ENCODE measurements around the gene AGTRAP. TPM values are rescaled to one million over a fixed set of nuclear protein-coding genes. Genes with fewer than 3 reads are reported as not detected.

Gene AGTRAP
- total RNA-seq, 3 donors from 2014 or later, result 6.5 to 7.8 (median 7.1) TPM

DNA sequence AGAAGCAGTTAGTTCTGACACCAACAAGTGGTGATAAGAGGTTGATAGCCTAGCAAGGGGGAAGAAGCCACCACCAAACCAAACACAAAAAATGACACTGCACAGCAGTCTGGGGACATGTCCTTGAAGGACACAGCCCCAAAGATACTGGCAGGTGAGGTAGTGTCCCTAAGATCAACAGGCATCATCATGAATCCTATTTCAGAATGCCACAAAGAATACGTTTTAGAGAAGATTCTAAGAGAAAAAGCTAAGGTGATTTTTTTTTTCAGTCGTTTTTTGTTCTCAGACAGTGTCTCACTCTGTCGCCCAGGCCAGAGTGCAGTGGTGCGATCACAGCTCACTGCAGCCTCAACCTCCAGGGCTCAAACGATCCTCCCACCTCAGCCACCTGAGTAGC, 50.2 kb downstream of the AGTRAP start:
- Mint-ChIP-seq H3K36me3 (ENCODE audit: insufficient read depth) (peaks cover 5% of the 10 kb centered on the region), H3K4me3 (no peak overlapping the region), H3K27me3 (ENCODE audit: low read depth) (no peaks in the 10 kb centered on the region), H3K4me1 (ENCODE audit: low read depth) (peaks cover 8% of the 10 kb centered on the region), H3K9me3 (no peaks in the 10 kb centered on the region)
- ATAC-seq, result no peak
- no peak for DNase-seq

GRCh38 chr1:11787251-11787803, 51.4 kb downstream of the AGTRAP start:
- no peak for ATAC-seq
- Mint-ChIP-seq H3K36me3 (ENCODE audit: insufficient read depth) (peaks cover 9% of the 10 kb centered on the region), H3K27me3 (ENCODE audit: low read depth) (no peaks in the 10 kb centered on the region), H3K9me3 (no peaks in the 10 kb centered on the region), H3K4me3 (no peak overlapping the region), H3K4me1 (ENCODE audit: low read depth) (peaks cover 8% of the 10 kb centered on the region)
- no peak for DNase-seq

DNA sequence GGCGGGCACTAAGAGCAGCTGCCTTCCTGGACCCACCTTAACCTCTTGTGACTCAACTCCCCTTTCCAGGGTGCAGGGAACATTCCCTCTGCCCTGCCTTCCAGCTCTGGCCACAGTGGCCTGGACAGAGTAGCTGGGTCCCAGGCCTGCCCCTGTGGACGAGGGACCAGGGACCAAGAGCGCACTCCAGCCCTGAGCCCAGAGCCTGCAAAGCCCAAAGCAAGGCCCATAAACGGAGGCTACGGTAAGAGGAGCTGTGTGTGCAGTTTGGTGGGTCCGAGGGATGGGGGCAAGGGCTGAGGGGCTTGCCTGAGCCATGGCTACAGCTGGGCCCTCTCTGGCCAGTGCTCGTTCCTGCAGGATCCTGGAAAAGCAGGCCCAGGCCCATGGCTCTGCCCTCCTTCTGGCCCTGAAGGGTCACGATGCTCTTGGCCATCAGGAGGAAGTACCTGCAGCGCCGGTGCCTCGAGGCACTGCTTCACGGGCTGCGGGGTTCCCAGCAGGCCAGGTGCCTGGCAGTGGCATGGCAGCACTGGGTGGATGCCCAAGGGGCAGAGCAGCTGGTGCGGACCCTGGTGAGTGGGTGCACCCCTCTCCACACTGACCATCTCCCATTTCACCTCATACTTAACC, 52.0 kb downstream of the AGTRAP start:
- peaks cover 9% of the 10 kb centered on the region for H3K36me3 Mint-ChIP-seq (ENCODE audit: insufficient read depth)
- H3K9me3 Mint-ChIP-seq, result no peaks in the 10 kb centered on the region
- DNase-seq (no peak), ATAC-seq (no peak)
- H3K4me3 Mint-ChIP-seq, result no peak overlapping the region
- H3K27me3 Mint-ChIP-seq (ENCODE audit: low read depth), result no peaks in the 10 kb centered on the region
- H3K4me1 Mint-ChIP-seq (ENCODE audit: low read depth), result peaks cover 8% of the 10 kb centered on the region

DNA sequence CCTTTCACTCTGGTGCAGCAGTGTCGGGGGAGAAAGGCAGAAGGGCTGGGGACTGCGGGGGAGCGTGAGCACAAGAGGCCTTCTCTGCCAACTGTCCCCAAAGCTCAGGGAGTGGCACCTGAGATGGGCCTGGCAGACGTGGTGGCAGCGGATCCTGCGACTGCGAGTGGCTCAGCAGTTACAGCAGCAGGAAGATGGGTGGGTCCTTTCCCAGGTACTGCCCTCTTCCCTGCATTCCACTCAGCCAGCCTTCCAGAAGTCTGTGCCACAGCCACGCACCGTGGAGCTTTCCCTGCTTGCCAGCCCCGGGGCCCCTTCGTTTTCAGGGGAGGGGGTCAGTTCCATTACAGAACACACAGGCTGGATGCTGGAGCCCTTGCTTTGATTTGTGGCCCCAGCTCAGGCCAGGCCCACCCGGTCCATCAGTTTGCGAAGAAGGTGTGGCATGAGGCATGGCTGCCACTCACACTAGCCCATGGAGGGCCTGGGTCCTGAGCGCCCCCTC, 52.7 kb downstream of the AGTRAP start:
- Mint-ChIP-seq H3K36me3 (ENCODE audit: insufficient read depth) (peaks cover 9% of the 10 kb centered on the region), H3K4me1 (ENCODE audit: low read depth) (peaks cover 8% of the 10 kb centered on the region), H3K4me3 (no peak overlapping the region), H3K27me3 (ENCODE audit: low read depth) (no peaks in the 10 kb centered on the region), H3K9me3 (no peaks in the 10 kb centered on the region)
- no peak for DNase-seq
- no peak for ATAC-seq

DNA sequence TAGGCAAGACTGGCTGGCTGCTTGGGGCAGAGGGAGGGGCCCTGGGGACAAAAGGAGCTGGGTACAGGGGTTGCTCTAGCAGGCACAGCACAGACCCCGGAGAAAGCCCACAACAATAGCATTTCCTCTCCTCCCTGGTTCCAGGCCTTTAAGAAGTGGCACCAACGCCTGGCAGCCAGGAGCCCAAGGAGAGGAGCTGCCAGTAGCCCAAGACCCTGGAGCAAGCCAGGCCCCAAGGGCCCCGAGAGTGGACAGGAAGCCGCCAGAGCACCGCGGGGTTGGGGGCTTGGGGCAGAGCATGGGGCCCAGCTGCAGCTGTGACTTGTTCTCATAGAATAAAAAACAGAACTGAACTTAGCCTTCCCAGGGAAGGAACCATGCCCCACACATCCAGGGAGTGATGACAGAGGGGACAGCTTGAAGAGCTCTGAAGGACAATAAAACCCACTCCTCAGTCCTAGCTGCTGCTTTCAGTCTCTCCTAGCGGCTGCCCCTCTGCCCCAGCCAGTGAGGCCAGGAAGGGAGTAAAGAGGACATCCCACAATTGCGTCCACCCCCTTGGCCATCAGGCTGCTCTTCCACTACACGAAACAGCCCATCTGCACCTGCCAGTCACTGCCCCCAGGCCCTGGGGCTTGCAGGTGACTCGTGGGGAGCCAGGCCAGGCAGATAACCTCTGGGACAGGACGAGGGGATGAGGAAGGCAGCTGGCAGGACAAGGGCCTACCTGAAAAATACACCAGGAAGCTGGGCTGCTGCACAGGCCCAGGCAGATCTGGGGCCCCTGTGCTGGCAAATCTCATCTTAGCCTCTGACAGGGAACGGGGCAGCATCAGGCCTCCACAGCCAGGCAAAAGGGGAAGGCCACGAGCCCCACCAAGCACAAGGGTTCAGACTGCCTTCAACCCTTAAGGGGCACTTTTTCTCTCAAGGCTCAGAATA, 53.5 kb downstream of the AGTRAP start:
- DNase-seq (no peak), ATAC-seq (no peak)
- Mint-ChIP-seq H3K36me3 (ENCODE audit: insufficient read depth) (peaks cover 11% of the 10 kb centered on the region), H3K4me3 (no peak overlapping the region), H3K4me1 (ENCODE audit: low read depth) (peaks cover 8% of the 10 kb centered on the region), H3K9me3 (no peaks in the 10 kb centered on the region), H3K27me3 (ENCODE audit: low read depth) (no peaks in the 10 kb centered on the region)

DNA sequence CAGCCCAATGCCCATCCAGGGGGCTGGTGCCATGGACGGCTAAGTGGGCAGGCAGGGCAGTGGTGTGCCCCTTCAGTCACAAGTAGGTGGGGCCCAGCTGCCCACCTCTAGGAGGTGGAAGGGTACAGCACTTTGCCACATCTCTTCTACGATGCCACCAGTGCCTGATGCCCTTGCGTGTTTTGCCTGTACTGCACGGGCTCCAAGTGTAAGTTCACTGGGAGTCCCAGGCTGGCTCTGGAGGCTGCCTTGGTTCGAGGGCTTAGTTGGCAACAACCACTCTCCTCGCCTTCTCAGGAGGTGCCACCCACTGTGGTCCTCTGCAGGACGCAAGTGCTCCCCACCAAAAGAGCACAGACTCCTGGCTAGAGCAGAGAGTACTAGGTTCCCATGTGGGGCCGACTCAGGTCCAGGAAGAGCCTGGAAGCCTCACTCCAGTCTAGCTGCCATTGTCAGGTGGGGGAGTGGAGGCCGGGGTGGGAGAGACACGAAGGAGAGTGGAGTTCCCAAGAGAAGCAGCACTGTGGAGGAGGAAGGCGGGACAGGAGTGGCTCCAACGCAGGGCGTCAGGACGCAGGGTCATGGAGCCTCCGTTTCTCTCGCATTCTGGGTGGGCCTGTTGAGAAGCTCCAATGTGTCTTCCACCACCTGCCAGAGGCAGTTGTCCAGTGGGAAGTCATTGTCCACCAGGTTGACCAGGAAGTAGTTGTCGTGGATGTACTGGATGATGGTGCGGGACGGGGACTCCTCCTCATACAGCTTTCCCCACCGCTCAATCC, 54.4 kb downstream of the AGTRAP start:
- DNase-seq, result no peak
- no peaks in the 10 kb centered on the region for H3K9me3 Mint-ChIP-seq
- no peak for ATAC-seq
- peaks cover 19% of the 10 kb centered on the region for H3K36me3 Mint-ChIP-seq (ENCODE audit: insufficient read depth)
- no peak overlapping the region for H3K4me3 Mint-ChIP-seq
- peaks cover 2% of the 10 kb centered on the region for H3K4me1 Mint-ChIP-seq (ENCODE audit: low read depth)
- no peaks in the 10 kb centered on the region for H3K27me3 Mint-ChIP-seq (ENCODE audit: low read depth)

DNA sequence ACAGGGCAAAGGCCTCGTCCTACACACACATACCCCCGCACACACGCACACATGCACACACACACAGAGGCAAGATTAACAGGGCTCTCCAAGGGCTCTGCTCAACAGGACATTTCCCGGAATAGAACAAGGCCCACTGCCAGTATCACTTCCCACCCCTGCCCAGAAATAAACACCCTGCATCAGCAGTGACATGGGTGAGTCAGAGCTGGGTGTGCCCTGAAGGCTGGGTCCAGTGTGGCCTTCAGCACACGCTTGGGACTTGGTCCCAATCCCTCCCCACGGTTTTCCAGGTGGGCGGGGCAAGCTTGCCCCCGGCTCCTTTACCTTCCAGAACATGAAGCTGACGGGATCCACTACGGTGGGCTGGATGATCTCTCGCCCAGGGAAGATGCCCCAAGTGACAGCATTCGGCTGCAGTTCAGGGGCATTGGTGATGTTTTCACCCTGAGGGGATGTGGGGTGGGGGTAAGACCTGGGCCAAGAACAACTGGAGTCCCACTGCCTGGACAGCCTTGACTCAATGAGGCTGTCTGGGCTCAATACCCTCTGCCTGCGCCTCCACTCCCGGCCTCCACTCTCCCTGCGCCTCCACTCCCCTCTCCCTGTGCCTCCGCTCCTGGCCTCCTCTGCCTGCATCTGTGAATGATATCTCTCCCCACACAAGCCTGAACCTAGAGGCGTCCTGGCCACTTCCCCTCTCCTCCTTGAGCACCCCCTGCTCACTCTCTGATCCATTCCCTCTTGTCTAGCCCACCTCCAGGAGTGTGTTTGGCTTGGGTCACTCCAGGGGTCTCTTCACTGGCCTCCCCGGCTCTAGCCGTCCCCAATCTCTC, 55.2 kb downstream of the AGTRAP start:
- Mint-ChIP-seq H3K36me3 (ENCODE audit: insufficient read depth) (peaks cover 23% of the 10 kb centered on the region), H3K9me3 (no peaks in the 10 kb centered on the region), H3K4me1 (ENCODE audit: low read depth) (no peaks in the 10 kb centered on the region), H3K27me3 (ENCODE audit: low read depth) (no peaks in the 10 kb centered on the region), H3K4me3 (no peak overlapping the region)
- no peak for DNase-seq
- ATAC-seq, result no peak

- Mint-ChIP-seq H3K4me1 (ENCODE audit: low read depth) (no peaks in the 10 kb centered on the region), H3K36me3 (ENCODE audit: insufficient read depth) (peaks cover 26% of the 10 kb centered on the region), H3K27me3 (ENCODE audit: low read depth) (no peaks in the 10 kb centered on the region), H3K4me3 (no peak overlapping the region), H3K9me3 (no peaks in the 10 kb centered on the region)
- ATAC-seq (no peak), DNase-seq (no peak)
These were observed 56.2 kb downstream of the AGTRAP start for GRCh38 chr1:11792106-11792505.

DNA sequence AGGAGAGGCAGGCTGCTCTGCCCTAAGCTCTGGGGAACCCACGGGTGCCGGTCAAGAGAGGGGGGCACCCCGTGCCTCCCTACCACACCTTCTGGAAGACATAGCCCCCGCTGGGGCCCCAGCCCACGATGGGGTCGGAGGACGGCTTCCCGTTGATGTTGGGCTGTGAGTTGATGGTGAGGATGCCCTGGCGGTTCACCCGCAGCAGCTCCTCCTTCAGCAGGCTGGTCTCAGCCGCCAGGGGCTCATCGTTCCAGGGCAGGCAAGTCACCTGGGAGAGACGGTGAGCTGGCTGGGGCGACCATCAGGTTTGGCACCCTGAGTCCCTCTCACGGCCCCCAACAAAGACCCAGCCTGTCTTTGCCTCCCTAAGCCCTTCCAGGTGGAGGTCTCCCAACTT, 57.9 kb downstream of the AGTRAP start:
- Mint-ChIP-seq H3K36me3 (ENCODE audit: insufficient read depth) (peaks cover 29% of the 10 kb centered on the region), H3K4me3 (no peak overlapping the region), H3K4me1 (ENCODE audit: low read depth) (no peaks in the 10 kb centered on the region), H3K9me3 (no peaks in the 10 kb centered on the region), H3K27me3 (ENCODE audit: low read depth) (no peaks in the 10 kb centered on the region)
- DNase-seq, result no peak
- no peak for ATAC-seq

DNA sequence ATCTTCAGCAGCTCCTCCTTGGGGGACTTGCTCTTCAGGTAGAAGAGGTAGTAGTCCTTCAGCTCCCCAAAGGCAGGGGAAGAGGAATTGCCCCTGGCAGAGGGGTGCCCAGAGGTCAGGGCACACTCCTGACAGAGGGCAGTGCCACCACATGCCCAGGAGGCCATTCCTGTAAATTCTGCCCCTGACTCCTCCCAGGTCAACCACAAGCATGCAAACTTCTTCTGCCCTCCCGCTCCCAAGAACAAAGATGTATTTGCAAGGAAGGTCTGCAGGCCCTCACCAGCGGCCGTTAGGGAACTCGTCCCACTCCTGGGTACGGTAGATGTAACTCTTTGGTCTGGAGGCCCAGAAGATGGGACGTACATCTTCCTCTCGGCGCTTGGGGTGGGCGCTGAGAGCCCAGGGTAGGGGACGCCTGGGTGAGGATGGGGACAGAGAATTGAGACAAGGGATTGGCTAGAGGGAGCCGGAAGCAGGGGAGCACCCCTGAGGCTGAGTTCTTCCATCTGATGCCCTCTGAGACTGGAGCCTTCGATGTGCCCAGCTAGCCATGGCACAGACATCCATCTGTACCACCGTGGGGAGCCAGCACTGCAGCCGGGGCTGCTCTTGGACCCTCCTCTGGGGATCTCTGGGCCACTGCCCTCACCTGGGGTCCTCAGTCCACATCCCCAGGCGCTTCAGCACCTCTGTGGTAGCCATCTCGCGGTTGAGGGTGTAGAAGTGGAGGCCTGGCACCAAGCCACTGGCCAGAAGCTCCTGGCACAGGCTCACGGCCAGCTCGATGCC, 58.7 kb downstream of the AGTRAP start:
- Mint-ChIP-seq H3K4me3 (no peak overlapping the region), H3K4me1 (ENCODE audit: low read depth) (no peaks in the 10 kb centered on the region), H3K27me3 (ENCODE audit: low read depth) (no peaks in the 10 kb centered on the region), H3K9me3 (no peaks in the 10 kb centered on the region), H3K36me3 (ENCODE audit: insufficient read depth) (peaks cover 31% of the 10 kb centered on the region)
- DNase-seq, result no peak
- no peak for ATAC-seq

- DNase-seq (no peak), ATAC-seq (no peak)
- H3K27me3 Mint-ChIP-seq (ENCODE audit: low read depth), result no peaks in the 10 kb centered on the region
- H3K9me3 Mint-ChIP-seq, result no peaks in the 10 kb centered on the region
- no peaks in the 10 kb centered on the region for H3K4me1 Mint-ChIP-seq (ENCODE audit: low read depth)
- peaks cover 35% of the 10 kb centered on the region for H3K36me3 Mint-ChIP-seq (ENCODE audit: insufficient read depth)
- no peak overlapping the region for H3K4me3 Mint-ChIP-seq
These were observed 59.4 kb downstream of the AGTRAP start for GRCh38 chr1:11795238-11795890.

GRCh38 chr1:11796036-11796828, 60.3 kb downstream of the AGTRAP start:
- no peaks in the 10 kb centered on the region for H3K9me3 Mint-ChIP-seq
- DNase-seq, result no peak
- ATAC-seq, result no peak
- no peaks in the 10 kb centered on the region for H3K4me1 Mint-ChIP-seq (ENCODE audit: low read depth)
- H3K4me3 Mint-ChIP-seq, result no peak overlapping the region
- peaks cover 38% of the 10 kb centered on the region for H3K36me3 Mint-ChIP-seq (ENCODE audit: insufficient read depth)
- no peaks in the 10 kb centered on the region for H3K27me3 Mint-ChIP-seq (ENCODE audit: low read depth)

All from activated T-cell treated with anti-CD3 and anti-CD28 coated beads, Interleukin-2, amount 50 U/mL, for 4 hours (primary cell).